ENCODE data around the gene PCSK6. TPM values are rescaled to one million over a fixed set of nuclear protein-coding genes. Genes with fewer than 3 reads are reported as not detected.

Gene PCSK6
- total RNA-seq, 1 donor from 2014 or later = 1.8 TPM

DNA sequence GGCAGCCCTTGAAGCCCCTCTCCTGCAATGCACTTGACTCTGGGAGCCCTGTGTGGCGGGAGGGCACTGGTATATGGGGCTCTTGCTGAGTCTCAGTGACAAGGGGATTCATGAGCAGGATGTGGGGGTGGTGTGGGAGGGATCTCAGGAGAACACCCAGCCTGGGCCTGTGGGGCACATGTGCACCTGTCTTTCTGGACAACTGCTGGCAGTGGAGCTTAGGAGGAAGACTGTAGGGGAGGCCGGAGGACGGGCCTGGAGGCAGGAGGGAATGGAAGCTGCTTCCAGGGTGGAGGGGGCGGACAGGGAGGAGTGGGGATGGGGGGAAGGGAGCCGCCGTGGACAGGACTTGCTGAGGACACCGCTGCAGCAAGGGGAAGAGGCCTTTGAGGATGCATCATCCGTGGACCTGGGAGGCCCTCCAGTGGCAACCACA is 183.7 kb downstream of the PCSK6 start:
- Mint-ChIP-seq H3K36me3 (ENCODE audit: insufficient read depth) (no peaks in the 10 kb centered on the region), H3K27me3 (no peaks in the 10 kb centered on the region), H3K27ac (no peak overlapping the region), H3K4me1 (ENCODE audit: low read depth) (no peaks in the 10 kb centered on the region), H3K9me3 (ENCODE audit: low read depth) (no peaks in the 10 kb centered on the region), H3K4me3 (ENCODE audit: low read depth) (no peak overlapping the region)
- TF ChIP-seq CTCF (IDR thresholded peaks at IDR 0.05; ENCODE audit: unreplicated experiment) = no peak
- no peak for DNase-seq (ENCODE audit: low spot score, unreplicated experiment)

GRCh38 chr15:101303408-101303807 is 186.1 kb downstream of the PCSK6 start:
- Mint-ChIP-seq H3K27ac (no peak overlapping the region), H3K36me3 (ENCODE audit: insufficient read depth) (no peaks in the 10 kb centered on the region), H3K4me3 (ENCODE audit: low read depth) (no peak overlapping the region), H3K9me3 (ENCODE audit: low read depth) (no peaks in the 10 kb centered on the region), H3K27me3 (no peaks in the 10 kb centered on the region), H3K4me1 (ENCODE audit: low read depth) (no peaks in the 10 kb centered on the region)
- no peak for DNase-seq (ENCODE audit: low spot score, unreplicated experiment)
- no peak for TF ChIP-seq CTCF (IDR thresholded peaks at IDR 0.05; ENCODE audit: unreplicated experiment)

DNA sequence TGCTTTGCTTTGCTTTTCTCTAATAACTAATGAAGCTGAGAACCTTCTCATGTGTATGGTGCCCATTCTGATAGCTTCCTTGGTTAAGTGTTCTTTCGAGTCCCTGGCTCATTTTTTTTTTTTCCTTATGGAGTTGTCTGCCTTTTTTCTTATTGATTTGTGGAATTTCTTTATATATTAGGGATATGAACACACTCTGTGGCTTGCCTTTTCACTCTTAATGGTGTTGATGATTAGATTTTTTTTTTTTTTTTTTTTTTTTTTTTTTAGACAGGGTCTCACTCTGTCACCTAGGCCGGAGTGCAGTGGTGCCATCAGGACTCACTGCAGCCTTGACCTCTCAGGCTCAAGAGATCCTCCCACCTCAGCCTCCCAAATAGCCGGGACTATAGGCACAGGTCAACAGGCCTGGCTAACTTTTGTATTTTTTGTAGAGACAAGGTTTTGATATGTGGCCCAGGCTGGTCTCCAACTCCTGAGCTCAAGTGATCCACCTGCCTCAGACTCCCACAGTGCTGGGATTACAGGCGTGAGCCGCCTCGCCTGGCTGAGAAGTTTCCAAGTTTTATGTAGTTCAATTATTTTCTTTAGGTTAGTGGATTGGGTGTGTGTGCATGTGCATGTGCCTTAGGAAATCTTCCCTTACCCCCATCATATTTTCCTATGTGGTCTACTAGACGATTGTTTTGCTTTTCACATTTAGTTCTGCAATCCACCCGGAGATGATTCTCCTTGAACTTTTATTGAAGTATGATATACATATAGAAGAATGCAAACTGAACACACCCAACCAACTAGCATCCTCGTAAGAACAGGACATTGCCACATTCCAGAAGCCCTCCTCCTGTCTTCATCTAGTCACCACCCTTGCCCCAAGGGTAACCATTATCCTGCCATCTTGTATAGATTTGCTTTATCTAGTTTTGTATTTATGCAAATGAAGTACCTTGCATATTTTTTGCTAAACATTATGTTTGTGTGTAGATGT is 192.8 kb downstream of the PCSK6 start:
- Mint-ChIP-seq H3K27ac (no peak overlapping the region), H3K27me3 (no peaks in the 10 kb centered on the region), H3K4me3 (ENCODE audit: low read depth) (peak overlapping the region; percentile 97), H3K4me1 (ENCODE audit: low read depth) (peaks cover 21% of the 10 kb centered on the region), H3K9me3 (ENCODE audit: low read depth) (no peaks in the 10 kb centered on the region), H3K36me3 (ENCODE audit: insufficient read depth) (no peaks in the 10 kb centered on the region)
- TF ChIP-seq CTCF (IDR thresholded peaks at IDR 0.05; ENCODE audit: unreplicated experiment) = no peak
- DNase-seq (ENCODE audit: low spot score, unreplicated experiment) = no peak

- peak overlapping the region; percentile 97 for H3K4me3 Mint-ChIP-seq (ENCODE audit: low read depth)
- no peaks in the 10 kb centered on the region for H3K36me3 Mint-ChIP-seq (ENCODE audit: insufficient read depth)
- no peaks in the 10 kb centered on the region for H3K9me3 Mint-ChIP-seq (ENCODE audit: low read depth)
- no peaks in the 10 kb centered on the region for H3K27me3 Mint-ChIP-seq
- H3K27ac Mint-ChIP-seq = peak overlapping the region; percentile 86
- H3K4me1 Mint-ChIP-seq (ENCODE audit: low read depth) = peaks cover 21% of the 10 kb centered on the region
- no peak for TF ChIP-seq CTCF (IDR thresholded peaks at IDR 0.05; ENCODE audit: unreplicated experiment)
- no peak for DNase-seq (ENCODE audit: low spot score, unreplicated experiment)
Observed at GRCh38 chr15:101295607-101296161, 193.8 kb downstream of the PCSK6 start.

DNA sequence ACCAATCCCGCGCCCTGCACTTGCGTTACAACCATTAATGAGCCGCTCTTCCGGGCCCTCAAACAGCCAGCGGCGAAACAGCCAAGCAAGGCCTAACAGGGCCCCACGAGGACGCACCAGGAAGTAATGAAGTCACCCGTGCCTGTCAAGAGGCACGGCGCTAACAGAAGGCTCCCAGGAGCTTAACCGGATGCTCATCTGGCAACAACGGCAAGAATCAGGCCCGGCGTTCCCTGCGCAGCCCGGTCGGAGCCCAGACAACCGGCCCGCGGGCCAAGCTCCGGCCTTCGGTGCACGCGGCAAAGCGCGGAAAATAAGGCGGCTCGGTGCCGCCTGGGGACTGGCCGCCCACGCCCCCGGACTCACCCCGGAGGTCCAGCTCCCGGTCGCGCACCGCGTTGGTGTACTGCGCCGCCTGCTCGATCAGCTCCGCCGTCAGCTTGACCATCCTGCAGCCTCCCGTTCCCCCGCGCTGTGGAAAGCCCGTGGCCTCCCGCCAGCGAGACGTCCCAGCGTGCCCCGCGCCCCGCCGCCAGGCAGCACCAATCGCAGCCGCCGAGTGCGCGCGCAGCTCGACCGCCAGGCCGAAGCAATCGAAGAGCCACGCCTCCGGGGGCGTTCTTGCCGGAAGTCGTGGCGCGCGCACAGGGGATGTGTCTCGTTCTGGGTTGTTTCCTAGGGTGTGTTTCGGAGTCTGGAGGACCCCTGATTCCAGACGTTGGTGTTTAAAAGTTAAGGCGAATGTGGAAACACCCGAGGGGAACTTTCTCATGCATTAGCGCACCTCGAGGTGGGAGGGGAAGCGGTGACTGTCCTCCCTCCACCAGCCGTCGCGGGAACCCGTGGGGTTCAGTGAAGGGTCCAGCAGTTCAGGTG is 194.5 kb downstream of the PCSK6 start, which contains the start of gene SNRPA1:
TSS of gene SNRPA1 (minus strand) at position 518 of the 876 bp plus-strand sequence. CDS start at position 448, 70 bp downstream.
- H3K4me3 Mint-ChIP-seq (ENCODE audit: low read depth) = peak within 1 kb of the TSS; percentile 97
- no peak for TF ChIP-seq CTCF (IDR thresholded peaks at IDR 0.05; ENCODE audit: unreplicated experiment)
- peak; percentile 94 for DNase-seq (ENCODE audit: low spot score, unreplicated experiment)
- H3K36me3 Mint-ChIP-seq (ENCODE audit: insufficient read depth) = peaks cover 4% of the 10 kb centered on the region
- no peaks in the 10 kb centered on the region for H3K9me3 Mint-ChIP-seq (ENCODE audit: low read depth)
- H3K27ac Mint-ChIP-seq = peak within 1 kb of the TSS; percentile 94
- peaks cover 21% of the 10 kb centered on the region for H3K4me1 Mint-ChIP-seq (ENCODE audit: low read depth)
- H3K27me3 Mint-ChIP-seq = no peaks in the 10 kb centered on the region

Data from progenitor cell of endocrine pancreas (in vitro differentiated cells).